Uterus (tissue), 2 donors: ENCODE measurements around the gene CKAP2L.

Experiments used
- POLR2A ChIP-seq, 2 donors: fragments of 450-650 bp; IDR thresholded peaks; one replicate each; pipeline ENCODE4 v1.6.1; 2016; ENCODE audit warnings: antibody characterized with exemption in 2 of 2, mild to moderate bottlenecking in 1 of 2, moderate library complexity in 1 of 2
- TF ChIP-seq, protein P1 (sequence below), 4 experiments: fragments of 200-600 bp in 2 of 4; fragments of 450-650 bp in 2 of 4; sonication (generic) in 2 of 4; IDR thresholded peaks; one replicate each; pipeline ENCODE4 v1.5.1; 2016 to 2019; ENCODE audit warnings: antibody characterized with exemption in 4 of 4, mild to moderate bottlenecking in 2 of 4, moderate library complexity in 1 of 4

DNA sequence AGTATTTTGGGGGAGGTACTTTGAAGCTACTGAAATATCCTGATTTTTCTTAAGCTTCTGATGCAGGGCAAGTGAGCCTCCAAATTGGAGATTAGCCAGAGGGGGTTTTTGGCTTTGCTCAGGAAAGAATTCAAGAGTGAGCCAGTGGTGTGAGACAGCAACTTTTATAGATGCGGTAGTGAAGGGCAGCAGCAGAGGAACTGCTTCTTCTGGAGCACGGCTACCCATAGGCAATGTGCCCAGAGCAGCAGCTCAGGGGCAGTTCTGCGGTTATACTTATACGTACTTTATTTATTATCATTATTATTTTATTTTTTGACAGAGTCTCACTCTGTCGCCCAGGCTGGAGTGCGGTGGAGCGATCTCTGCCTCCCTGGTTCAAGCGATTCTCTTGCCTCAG lies 63.4 kb downstream of the CKAP2L start:
- TF ChIP-seq, protein P1, sequence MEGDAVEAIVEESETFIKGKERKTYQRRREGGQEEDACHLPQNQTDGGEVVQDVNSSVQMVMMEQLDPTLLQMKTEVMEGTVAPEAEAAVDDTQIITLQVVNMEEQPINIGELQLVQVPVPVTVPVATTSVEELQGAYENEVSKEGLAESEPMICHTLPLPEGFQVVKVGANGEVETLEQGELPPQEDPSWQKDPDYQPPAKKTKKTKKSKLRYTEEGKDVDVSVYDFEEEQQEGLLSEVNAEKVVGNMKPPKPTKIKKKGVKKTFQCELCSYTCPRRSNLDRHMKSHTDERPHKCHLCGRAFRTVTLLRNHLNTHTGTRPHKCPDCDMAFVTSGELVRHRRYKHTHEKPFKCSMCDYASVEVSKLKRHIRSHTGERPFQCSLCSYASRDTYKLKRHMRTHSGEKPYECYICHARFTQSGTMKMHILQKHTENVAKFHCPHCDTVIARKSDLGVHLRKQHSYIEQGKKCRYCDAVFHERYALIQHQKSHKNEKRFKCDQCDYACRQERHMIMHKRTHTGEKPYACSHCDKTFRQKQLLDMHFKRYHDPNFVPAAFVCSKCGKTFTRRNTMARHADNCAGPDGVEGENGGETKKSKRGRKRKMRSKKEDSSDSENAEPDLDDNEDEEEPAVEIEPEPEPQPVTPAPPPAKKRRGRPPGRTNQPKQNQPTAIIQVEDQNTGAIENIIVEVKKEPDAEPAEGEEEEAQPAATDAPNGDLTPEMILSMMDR (IDR thresholded peaks at IDR 0.05), result no peak
- no peak for TF ChIP-seq POLR2A (IDR thresholded peaks at IDR 0.05)
